ENCODE data around the gene TDRD7.

DNA sequence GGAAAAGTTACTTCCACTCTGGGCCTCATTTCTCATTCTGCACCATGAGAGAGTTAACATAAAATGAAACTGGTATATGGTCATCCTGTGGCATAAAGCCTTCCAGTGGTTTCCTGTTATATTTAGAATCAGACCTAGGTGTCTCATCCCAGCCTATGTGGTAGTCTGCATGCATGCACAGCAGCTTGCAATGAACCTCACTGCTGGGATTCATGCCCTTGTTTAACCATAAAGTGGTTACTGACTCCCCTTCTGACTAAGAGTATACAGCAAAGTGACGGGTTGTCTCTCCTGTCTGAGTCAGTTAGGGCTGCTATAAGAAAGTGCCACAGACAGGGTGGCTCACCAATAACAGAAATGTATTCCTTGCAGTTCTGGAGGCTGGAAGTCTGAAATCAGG lies 14.7 kb upstream of the TDRD7 start:
- TF ChIP-seq, protein P1, sequence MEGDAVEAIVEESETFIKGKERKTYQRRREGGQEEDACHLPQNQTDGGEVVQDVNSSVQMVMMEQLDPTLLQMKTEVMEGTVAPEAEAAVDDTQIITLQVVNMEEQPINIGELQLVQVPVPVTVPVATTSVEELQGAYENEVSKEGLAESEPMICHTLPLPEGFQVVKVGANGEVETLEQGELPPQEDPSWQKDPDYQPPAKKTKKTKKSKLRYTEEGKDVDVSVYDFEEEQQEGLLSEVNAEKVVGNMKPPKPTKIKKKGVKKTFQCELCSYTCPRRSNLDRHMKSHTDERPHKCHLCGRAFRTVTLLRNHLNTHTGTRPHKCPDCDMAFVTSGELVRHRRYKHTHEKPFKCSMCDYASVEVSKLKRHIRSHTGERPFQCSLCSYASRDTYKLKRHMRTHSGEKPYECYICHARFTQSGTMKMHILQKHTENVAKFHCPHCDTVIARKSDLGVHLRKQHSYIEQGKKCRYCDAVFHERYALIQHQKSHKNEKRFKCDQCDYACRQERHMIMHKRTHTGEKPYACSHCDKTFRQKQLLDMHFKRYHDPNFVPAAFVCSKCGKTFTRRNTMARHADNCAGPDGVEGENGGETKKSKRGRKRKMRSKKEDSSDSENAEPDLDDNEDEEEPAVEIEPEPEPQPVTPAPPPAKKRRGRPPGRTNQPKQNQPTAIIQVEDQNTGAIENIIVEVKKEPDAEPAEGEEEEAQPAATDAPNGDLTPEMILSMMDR (IDR thresholded peaks at IDR 0.05), result no peak
- TF ChIP-seq EZH2 (IDR thresholded peaks at IDR 0.05), result no peak

Data from neural progenitor cell (in vitro differentiated cells).